ENCODE data around the gene UCK2.

Gene UCK2

DNA sequence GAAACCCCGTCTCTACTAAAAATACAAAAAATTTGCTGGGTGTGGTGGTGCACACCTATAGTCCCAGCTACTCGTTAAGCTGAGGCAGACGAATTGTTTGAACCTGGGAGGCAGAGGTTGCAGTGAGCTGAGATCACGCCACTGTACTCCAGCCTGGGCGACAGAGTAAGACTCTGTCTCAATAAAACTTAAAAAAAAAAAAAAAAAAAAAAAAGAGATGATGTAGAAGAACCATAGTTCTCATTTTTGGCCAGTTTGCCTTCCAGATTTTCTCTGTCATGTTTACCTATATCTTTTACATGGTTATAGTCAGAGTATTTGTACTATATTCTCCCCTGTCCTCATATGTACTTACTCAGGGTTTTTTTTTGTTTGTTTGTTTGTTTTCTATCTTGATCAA is 53.6 kb downstream of the UCK2 start:
- no peak for DNase-seq (ENCODE audit: low read depth)

DNA sequence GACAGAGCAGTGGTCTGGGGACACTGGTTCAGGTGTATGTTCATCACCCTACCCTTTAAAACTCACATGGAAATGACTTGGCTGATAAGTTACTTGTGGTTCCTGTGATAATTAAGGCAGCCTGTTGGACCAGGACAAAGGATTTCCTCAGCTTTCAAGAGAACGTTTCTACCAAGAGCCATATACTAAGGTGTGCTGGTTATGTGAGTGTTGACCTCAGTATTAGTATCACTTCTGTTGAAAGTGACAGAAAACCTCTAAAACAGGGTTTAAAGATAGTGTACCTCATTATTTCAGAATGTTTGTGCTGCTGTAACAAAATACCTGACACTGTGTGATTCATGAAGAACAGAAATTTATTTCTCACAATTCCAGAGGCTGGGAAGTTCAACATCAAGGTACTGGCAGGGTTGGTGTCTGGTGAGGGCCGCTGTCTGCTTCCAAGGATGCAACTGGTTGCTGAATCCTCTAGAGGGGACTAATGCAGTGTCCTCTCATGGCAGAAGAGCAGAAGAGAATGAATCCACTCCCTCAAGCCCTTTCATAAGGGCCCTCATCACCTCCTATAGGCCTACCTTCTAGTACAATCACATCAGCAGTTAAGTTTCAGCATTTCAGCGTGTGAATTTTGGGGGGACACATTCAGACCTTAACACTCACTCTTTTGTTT is 54.9 kb downstream of the UCK2 start:
- no peak for DNase-seq (ENCODE audit: low read depth)

- DNase-seq (ENCODE audit: low read depth): no peak
These were observed 55.6 kb downstream of the UCK2 start for GRCh38 chr1:165883056-165883455.

- DNase-seq (ENCODE audit: low read depth): no peak
These were observed 56.7 kb downstream of the UCK2 start for GRCh38 chr1:165884009-165884689.

- no peak for DNase-seq (ENCODE audit: low read depth)
These were observed 57.4 kb downstream of the UCK2 start for GRCh38 chr1:165884690-165885304.

GRCh38 chr1:165885305-165885694 is 57.9 kb downstream of the UCK2 start:
- no peak for DNase-seq (ENCODE audit: low read depth)

GRCh38 chr1:165886193-165886592 is 58.8 kb downstream of the UCK2 start:
- no peak for DNase-seq (ENCODE audit: low read depth)

DNA sequence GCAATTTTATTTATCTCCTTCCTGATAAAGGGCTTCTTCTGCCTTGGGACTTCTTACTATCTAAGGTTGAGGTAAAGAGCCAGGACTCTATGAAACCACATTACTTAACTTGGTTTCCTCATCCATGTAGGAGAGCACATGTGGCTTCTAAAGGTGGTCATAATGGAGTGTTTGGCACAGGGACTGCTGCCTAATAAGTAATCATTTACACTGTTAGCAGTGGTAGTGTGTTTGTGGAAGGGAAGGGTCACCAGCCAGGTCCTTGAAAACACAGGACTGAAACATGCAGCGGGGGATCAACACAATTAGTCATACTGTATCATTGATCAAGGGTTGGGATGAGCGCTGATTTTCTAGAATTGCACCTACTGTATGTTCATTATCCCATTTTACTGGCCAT is 59.6 kb downstream of the UCK2 start:
- no peak for DNase-seq (ENCODE audit: low read depth)

DNA sequence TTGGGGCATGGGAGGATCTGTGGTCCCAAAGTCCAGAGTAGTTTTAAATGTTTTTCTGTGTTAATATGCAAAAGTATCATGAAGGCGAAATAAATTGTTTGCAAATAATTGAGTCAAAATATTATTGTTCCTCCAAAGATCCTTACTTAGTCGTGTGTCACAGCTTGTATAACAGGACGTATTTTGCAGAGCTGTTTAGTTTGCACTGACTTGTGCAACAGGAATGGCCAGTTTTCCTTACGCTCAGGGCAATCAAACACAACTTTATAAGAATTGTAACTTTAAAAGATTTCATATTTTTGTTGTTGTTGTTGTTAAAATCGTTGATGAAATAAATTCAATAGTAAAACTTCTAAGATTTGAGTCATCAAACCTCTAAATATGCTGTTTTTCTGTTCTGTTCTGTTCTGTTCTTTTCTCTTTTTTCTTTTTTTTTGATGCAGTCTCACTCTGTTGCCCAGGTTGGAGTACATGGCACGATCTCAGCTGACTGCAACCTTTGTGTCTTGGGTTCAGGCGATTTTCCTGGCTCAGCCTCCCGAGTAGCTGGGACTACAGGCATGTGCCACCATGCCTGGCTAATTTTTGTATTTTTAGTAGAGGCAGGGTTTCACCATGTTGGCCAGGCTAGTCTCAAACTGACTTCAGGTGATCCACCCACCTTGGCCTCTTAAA is 60.6 kb downstream of the UCK2 start:
- no peak for DNase-seq (ENCODE audit: low read depth)

- DNase-seq (ENCODE audit: low read depth): no peak
These were observed 61.1 kb downstream of the UCK2 start for GRCh38 chr1:165888552-165888920.

DNA sequence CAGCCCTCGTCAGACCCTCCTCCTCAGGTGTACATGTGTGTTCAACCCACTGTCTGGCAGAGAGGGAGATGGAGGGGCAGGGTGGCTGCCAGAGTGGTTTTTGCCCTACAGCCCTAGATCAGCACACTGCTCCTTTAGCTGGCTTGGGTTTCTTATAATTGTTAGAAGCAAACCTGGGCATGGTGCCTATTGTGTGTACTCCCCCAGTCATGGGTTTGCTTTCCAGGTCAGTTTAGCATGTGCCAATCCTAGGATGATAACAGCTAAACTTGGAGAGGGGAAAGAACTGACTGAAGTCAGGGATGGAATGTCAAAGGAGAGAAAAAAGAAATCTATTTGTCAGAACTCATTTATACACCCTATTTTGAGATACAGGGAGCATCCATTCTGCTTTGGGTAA is 63.3 kb downstream of the UCK2 start:
- no peak for DNase-seq (ENCODE audit: low read depth)

GRCh38 chr1:165891111-165891860 is 63.9 kb downstream of the UCK2 start:
- no peak for DNase-seq (ENCODE audit: low read depth)

DNA sequence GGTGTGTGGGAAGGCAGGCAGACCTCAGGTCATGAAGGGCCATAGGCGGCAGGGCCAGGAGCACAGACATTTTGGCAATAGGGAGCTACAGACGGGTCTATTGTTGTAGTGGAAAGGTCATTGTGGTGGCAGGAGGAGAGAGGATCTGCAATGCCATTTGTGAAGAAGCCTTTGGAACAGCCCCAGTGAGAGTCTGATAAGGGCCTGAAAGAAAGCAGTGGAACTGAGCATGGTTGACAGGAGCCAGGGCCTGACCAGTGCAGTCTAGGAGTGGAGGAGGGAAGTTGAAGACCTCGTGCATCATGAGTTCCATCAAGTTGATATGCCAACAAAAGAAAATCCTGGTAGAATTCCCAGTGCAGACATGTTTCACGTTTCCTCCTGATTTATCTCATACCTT is 65.5 kb downstream of the UCK2 start:
- no peak for DNase-seq (ENCODE audit: low read depth)

- DNase-seq (ENCODE audit: low read depth): no peak
These were observed 66.1 kb downstream of the UCK2 start for GRCh38 chr1:165893507-165893906.

- DNase-seq (ENCODE audit: low read depth): no peak
These were observed 67.2 kb downstream of the UCK2 start for GRCh38 chr1:165894591-165894990.

GRCh38 chr1:165895451-165895871 is 68.0 kb downstream of the UCK2 start:
- no peak for DNase-seq (ENCODE audit: low read depth)

DNA sequence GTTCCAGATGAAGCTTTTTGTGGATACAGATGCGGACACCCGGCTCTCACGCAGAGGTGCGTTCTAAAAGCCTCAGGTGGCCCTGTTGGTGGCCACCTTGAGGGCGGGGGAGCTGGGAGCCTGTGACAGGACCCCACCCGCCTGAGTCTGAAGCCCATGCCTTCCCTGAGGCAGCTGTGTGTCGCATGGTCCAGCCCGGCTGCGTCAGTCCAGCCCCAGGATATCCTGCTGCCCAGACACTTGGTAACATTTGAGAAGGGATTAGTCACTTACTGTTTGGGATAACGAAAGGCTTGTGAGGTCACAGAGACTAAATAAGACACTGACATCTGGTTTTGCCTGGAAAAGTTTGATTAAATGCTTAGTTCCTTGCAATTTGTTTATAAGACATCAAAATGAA is 68.9 kb downstream of the UCK2 start:
- peak; percentile 79 for DNase-seq (ENCODE audit: low read depth)

DNA sequence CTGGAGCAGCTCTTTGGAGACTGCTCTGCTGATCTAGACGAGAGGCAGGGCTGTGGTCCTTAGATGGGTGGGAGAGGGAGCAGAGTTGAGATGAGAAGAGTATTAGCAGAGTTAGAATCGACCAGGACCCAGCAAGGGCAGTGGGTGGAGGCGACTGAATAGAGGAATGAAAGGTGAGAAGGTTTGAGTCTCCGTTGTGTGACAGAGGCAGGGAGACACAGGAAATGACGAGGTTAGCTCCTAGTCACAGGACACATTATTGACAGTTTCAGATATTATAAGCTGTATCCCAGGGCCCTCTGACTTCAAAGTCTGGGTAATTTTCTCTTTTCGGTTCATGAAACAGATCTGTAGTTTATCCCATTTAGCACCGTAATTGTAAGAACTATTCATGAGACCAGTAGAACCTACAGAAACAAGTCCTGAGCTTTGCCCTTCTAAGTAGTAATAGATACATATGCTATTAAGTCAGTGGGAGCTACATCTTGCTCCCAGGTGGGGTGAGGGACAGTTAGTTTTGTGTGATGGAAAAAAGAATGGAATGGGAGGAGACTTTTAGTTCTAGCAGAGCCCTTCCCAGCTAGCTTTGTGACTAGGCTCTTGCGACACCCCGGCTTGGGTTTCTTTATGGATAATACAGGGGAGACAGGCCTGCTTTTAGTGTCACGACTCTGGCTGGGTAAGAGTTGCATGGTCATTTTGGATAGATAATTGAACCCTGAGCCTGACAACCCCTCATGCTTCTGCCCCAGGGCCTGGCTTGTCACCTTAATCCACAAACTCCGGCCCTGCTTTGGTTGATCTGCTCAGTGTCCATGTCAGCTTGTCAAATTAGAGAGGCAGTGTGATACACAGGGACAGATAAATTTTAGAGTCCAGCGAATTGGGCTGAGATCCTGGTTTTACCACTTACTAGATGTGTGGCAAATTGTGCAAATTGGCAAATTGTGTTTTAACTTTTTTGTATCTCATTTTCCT is 70.2 kb downstream of the UCK2 start:
- DNase-seq (ENCODE audit: low read depth): no peak

- DNase-seq (ENCODE audit: low read depth): peak; percentile 98
These were observed 71.4 kb downstream of the UCK2 start for GRCh38 chr1:165898837-165899236.

GRCh38 chr1:165899461-165899941 is 72.1 kb downstream of the UCK2 start:
- no peak for DNase-seq (ENCODE audit: low read depth)
